Heart left ventricle (tissue), 13 donors: ENCODE measurements around the gene S1PR4.

Source experiments
- POLR2A ChIP-seq, 2 donors: fragments of 450-650 bp; IDR thresholded peaks; one replicate each; pipeline ENCODE4 v1.6.1; 2017; ENCODE audit warnings: antibody characterized with exemption in 2 of 2, mild to moderate bottlenecking in 2 of 2, moderate library complexity in 2 of 2
- TF ChIP-seq, protein P1 (sequence below), 12 donors: fragments of 200-600 bp; sonication (generic) in 4 of 12; IDR thresholded peaks; one replicate each; pipeline versions ENCODE4 v1.5.0 to v1.8.0; 2018 to 2022; ENCODE audit warnings: antibody characterized with exemption in 12 of 12, mild to moderate bottlenecking in 5 of 12
- donor health status: ischemic (EF 13 %, LVEDD 7.1; RV severe dilation, severe dysfunction).
- donor health status: DM: no; HTN: yes; CAD: no.
- donor health status: DM: no; HTN: no; CAD: no.
- donor health status: ischemic (EF 25% LVEDD 6.9; RV normal size, moderate dysfunction).
- donor health status: ischemic (EF 25% LVEDD 5.7; RV mildly dilated, moderate dysfunction).
- donor health status: ischemic (EF 35%, LVEDD 5.7; RV mildly dilated, moderate dysfunction).
- donor health status: nonischemic (EF 11% LVEDD 7.7; RV severe dilation, severe dysfunction).
- donor health status: DM: yes; HTN: yes; CAD: no.
- donor health status: PGD.
- donor health status: ischemic (EF 29% LVEDD 5.4; RV normal size, mild dysfunction).
- donor health status: nonischemic (EF 23%, LVEDD 6.1; RV moderate dilation, normal function).

GRCh38 chr19:3142292-3142670 is 36.3 kb upstream of the S1PR4 start:
- TF ChIP-seq, protein P1, sequence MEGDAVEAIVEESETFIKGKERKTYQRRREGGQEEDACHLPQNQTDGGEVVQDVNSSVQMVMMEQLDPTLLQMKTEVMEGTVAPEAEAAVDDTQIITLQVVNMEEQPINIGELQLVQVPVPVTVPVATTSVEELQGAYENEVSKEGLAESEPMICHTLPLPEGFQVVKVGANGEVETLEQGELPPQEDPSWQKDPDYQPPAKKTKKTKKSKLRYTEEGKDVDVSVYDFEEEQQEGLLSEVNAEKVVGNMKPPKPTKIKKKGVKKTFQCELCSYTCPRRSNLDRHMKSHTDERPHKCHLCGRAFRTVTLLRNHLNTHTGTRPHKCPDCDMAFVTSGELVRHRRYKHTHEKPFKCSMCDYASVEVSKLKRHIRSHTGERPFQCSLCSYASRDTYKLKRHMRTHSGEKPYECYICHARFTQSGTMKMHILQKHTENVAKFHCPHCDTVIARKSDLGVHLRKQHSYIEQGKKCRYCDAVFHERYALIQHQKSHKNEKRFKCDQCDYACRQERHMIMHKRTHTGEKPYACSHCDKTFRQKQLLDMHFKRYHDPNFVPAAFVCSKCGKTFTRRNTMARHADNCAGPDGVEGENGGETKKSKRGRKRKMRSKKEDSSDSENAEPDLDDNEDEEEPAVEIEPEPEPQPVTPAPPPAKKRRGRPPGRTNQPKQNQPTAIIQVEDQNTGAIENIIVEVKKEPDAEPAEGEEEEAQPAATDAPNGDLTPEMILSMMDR (IDR thresholded peaks at IDR 0.05) = no peak
- no peak for TF ChIP-seq POLR2A (IDR thresholded peaks at IDR 0.05)
